HFFc6 (cell line): ENCODE results near the gene RBMX. TPM values are rescaled to one million over a fixed set of nuclear protein-coding genes. Genes with fewer than 3 reads are reported as not detected.
"Not testable (repeated sequence)": the region's sequence is repeated elsewhere in the genome, so short reads cannot be mapped to it uniquely, and the experiment has no call there.

Experiments
- DNase-seq: peaks from one replicate; pipeline ENCODE4 v3.0.0-alpha.2; 2018
- H3K27ac Mint-ChIP-seq: 2 replicates; pipeline ENCODE4 v1.8.0; 2020; ENCODE audit warnings: mild to moderate bottlenecking, mixed read lengths
- H3K27me3 Mint-ChIP-seq: 2 replicates; pipeline ENCODE4 v1.8.0; 2021; ENCODE audit warnings: mild to moderate bottlenecking, moderate library complexity, mixed read lengths; ENCODE audit not compliant: insufficient read depth
- H3K36me3 Mint-ChIP-seq: 2 replicates; pipeline ENCODE4 v1.8.0; 2021; ENCODE audit warnings: low read depth, mixed read lengths
- H3K4me1 Mint-ChIP-seq: 2 replicates; pipeline ENCODE4 v1.8.0; 2020; ENCODE audit warnings: low read depth, mixed read lengths
- H3K4me3 Mint-ChIP-seq: 2 replicates; pipeline ENCODE4 v1.8.0; 2020; ENCODE audit warnings: mild to moderate bottlenecking, moderate library complexity, mixed read lengths
- H3K9me3 Mint-ChIP-seq: 2 replicates; pipeline ENCODE4 v1.8.0; 2020; ENCODE audit warnings: mild to moderate bottlenecking, mixed read lengths
- CTCF ChIP-seq: fragments of 200-600 bp; sonication (generic); IDR thresholded peaks from 2 replicates; pipeline ENCODE4 v1.5.0; 2021; ENCODE audit warnings: antibody characterized with exemption, mild to moderate bottlenecking
- total RNA-seq, 6 experiments: library from RNA; stranded (reverse); fragmentation: NEBNext Ultra II Directional; extraction: Animal tissue kit (Norgen Biotek cat#: 25700); gene quantifications; 2 replicates in 1 of 6; 3 replicates in 5 of 6; pipeline ENCODE4 v1.2.3, GENCODE V29; 2021

RBMX gene
- total RNA-seq, 6 experiments from 2014 or later, result 127 to 191 (median 178) TPM

- peaks cover 20% of the 10 kb centered on the region for H3K36me3 Mint-ChIP-seq
- no peaks in the 10 kb centered on the region for H3K9me3 Mint-ChIP-seq
- peaks cover 6% of the 10 kb centered on the region for H3K27me3 Mint-ChIP-seq
- peak overlapping the region; percentile 99 for H3K4me3 Mint-ChIP-seq
- H3K4me1 Mint-ChIP-seq, result no peaks in the 10 kb centered on the region; the same call in 1 of the 2 replicates
- TF ChIP-seq CTCF, result no peak
- peak overlapping the region; percentile 98 for H3K27ac Mint-ChIP-seq
- DNase-seq, result peak; percentile 13
These were observed 498 bp downstream of the RBMX start for GRCh38 chrX:136880003-136880451.

- H3K27ac Mint-ChIP-seq, result peak overlapping the region; percentile 98
- peak; percentile 1 for DNase-seq
- peak overlapping the region; percentile 99 for H3K4me3 Mint-ChIP-seq
- peaks cover 26% of the 10 kb centered on the region for H3K36me3 Mint-ChIP-seq
- H3K9me3 Mint-ChIP-seq, result no peaks in the 10 kb centered on the region
- H3K4me1 Mint-ChIP-seq, result peaks cover 3% of the 10 kb centered on the region
- no peak for TF ChIP-seq CTCF
- H3K27me3 Mint-ChIP-seq, result peaks cover 6% of the 10 kb centered on the region
These were observed 1.4 kb downstream of the RBMX start for GRCh38 chrX:136879001-136879687.

DNA sequence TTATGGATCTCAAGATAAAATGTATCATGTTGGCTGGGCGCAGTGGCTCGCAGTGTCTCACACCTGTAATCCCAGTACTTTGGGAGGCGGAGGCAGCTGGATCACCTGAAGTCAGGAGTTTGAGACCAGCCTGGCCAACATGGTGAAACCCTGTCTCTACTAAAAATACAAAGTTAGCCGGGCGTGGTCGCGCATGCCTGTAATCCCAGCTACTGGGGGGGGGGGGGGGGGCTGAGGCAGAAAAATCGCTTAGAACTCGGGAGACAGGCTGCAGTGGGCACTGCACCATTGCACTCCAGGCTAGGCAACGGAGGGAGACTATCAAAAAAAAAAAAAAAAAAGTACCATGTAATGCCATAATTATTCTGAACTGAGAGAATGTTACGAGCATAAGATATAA is 2.1 kb downstream of the RBMX start:
- H3K4me1 Mint-ChIP-seq, result peaks cover 7% of the 10 kb centered on the region
- H3K36me3 Mint-ChIP-seq, result peaks cover 30% of the 10 kb centered on the region
- TF ChIP-seq CTCF, result no peak
- no peak overlapping the region for H3K27ac Mint-ChIP-seq
- no peaks in the 10 kb centered on the region for H3K9me3 Mint-ChIP-seq
- H3K27me3 Mint-ChIP-seq, result peaks cover 6% of the 10 kb centered on the region
- DNase-seq, result no peak
- H3K4me3 Mint-ChIP-seq, result peak overlapping the region; percentile 99

- H3K27me3 Mint-ChIP-seq, DNase-seq, H3K4me1 Mint-ChIP-seq, H3K4me3 Mint-ChIP-seq, H3K9me3 Mint-ChIP-seq: not testable (repeated sequence)
- Mint-ChIP-seq H3K36me3 (peaks cover 31% of the 10 kb centered on the region), H3K27ac (peak overlapping the region; percentile 31; the same call in 1 of the 2 replicates)
These were observed 6.4 kb downstream of the RBMX start for GRCh38 chrX:136874114-136874513.

DNA sequence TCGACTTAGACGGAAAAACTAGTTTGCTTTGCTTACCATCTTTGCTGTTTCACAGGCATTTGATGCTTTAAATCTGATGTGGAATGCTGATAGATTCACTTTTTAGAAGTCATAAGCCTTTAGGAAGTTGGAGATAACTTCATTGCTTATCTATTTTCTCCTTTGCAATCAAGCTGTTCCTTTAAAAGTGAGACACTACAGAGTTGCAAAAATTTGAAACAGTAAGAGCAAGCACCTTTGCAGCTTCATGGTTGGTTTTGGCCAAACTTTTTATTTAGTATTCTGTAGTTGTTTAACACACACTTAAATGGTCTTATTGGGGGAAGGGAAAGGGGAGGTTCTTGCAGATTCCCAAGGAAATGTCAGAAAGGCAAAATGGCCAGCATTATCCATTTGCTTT is 7.3 kb downstream of the RBMX start:
- not testable (repeated sequence) for H3K27ac Mint-ChIP-seq, H3K27me3 Mint-ChIP-seq, H3K9me3 Mint-ChIP-seq, DNase-seq, H3K4me1 Mint-ChIP-seq, H3K4me3 Mint-ChIP-seq
- H3K36me3 Mint-ChIP-seq, result peaks cover 24% of the 10 kb centered on the region

DNA sequence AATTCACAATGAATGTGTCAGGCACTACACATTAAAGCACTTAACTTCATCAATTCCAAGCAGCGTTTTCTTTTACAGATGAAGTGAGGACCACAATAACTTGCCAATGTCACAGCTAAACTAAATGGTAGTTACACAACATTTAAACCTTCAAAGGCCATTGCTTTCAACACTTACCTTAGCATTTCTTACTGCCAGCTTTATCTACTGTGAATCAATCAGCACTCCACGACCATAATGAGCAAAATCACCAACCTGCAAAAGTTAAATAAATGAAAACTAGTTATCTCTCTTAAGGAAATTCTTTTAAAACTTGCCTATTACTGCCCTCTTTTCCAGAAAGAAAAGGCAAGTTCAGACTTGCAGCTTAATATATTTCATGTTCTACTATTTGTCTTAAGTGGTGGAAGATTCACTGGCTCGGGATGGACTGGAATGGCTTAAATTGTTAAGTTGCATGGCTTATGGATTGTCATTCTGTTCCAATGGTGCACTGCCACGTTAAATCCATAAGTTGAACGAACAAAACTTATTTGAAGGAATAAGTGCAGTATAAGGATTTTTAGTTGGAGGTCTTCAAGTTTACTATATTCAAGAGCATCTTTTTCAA is 8.3 kb downstream of the RBMX start:
- Mint-ChIP-seq H3K4me1 (peaks cover 7% of the 10 kb centered on the region; the same call in 1 of the 2 replicates), H3K27me3 (no peaks in the 10 kb centered on the region), H3K4me3 (no peak overlapping the region), H3K9me3 (no peaks in the 10 kb centered on the region), H3K36me3 (peaks cover 25% of the 10 kb centered on the region), H3K27ac (no peak overlapping the region; the same call in 1 of the 2 replicates)
- TF ChIP-seq CTCF, result no peak
- no peak for DNase-seq
